HG03097 (cell line): ENCODE data around the gene SHISA9.

Source experiments
- ATAC-seq: cut with Tn5 transposase; IDR thresholded peaks from one replicate; pipeline ENCODE4 v1.9.1; 2021; ENCODE audit not compliant: unreplicated experiment, low FRiP score

SHISA9 gene

DNA sequence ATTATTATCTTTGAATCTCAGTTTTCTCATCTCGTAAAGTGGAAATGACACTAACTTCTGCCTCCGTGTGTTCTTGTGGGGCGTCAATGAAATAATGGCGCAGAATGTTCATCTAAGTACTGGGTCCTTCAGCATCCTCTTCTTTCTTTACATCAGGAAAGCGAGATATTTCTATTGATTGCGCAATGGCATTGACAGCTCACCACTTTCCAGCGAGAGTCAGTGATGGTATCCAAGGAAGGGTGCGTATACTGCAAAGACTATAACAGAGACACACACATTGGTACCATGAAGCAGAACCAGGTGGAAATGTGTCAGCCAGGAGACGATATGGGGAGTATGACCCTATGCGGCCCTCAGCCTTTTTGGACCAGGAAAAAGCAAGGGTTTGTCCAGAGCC lies 162.1 kb downstream of the SHISA9 start:
- no peak for ATAC-seq

DNA sequence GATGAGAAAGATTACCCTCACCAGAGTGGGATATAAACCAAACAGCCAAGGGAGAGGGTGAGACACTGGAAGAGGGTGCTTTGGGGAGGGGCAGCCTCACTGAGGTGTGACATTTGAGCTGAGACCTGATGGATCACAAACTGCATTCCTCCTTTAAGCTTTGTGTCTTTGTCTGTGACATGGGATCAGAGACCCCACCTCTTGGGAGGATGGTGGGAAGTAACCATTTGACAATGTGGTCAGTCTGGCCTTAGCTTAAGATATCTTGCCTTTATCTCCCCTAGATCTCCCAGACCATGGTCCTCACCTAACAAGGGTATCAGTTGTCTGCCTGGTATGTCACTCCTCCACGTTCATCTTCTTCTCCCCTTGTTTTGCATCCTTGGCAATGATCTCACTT lies 163.4 kb downstream of the SHISA9 start:
- no peak for ATAC-seq

DNA sequence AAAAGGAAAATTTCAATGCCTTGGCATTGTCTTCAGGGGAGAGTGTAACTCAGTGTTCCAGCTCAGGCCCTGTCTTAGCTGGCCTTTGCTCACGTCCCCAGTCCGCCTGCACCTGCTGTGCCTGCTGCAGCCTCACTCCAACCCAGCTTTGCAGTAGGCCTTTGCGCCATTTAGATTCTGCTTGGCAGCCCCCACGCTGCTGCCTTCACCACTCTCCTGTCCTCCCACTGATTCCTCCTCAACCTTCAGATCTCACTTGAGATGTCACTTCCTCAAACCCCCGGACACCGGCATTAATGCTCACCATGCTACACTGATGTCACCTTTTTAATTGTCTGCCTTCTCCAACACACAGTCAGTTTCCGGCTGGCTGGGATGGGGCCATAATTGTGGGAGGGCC lies 166.2 kb downstream of the SHISA9 start:
- no peak for ATAC-seq

- ATAC-seq, result no peak
Observed at GRCh38 chr16:13068912-13069583, 167.7 kb downstream of the SHISA9 start.

DNA sequence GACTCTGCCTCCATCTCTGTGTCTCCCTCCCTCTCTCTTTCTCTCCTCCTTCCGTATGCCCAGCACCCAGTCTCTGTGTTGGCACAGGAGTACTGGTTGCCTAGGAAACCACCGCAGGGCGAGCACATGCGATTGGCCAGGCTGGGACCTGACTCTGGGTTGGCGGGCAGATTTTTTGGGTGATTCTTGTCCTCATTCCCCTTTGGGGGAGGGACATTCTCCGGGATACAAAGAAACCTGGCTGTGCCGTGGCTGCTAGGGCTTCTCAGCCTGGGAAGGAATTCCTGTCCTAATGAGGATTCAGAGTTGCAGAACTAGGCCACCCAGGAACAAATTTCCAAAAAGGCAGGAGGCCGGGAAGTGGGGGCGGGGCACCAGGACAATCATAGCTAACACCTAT lies 168.9 kb downstream of the SHISA9 start:
- ATAC-seq, result no peak

DNA sequence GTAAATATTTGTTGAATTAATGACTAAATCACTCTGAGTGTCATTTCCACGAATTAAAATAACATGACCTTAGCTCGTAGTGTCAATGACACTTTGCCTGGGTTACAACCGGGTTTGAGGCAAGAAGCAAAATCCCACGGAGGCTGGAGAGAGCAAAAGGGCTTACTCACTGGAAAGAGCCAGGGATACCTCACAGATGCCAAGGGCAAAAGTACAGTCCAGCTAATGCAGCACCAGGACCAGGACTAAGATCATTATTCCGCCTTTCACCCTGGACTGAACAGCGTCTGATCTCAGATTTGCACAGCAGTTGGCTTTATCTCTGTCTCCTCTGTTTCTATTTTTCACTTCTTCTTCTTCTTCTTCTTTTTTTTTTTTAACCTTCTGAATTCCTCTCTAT lies 175.5 kb downstream of the SHISA9 start:
- ATAC-seq, result no peak

DNA sequence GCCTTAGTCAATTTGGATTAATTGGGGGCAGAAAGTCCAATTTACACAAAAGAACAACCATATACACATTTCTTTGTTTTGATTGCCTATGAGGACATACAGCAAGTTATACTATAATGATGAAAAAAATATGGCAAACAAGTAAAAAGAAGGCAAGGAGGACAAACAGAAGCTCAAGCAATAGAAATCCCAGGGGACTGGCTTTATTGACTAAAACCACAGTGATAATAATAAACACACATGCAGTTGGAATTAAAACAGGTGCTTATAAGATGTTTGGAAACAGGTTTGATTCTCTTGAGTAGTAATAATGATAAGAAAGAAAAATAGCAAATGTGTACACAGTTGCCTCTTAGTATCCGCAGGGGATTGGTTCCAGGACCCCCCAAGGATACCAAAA lies 176.4 kb downstream of the SHISA9 start:
- ATAC-seq, result no peak

GRCh38 chr16:13080531-13080930 lies 179.1 kb downstream of the SHISA9 start:
- ATAC-seq, result no peak

DNA sequence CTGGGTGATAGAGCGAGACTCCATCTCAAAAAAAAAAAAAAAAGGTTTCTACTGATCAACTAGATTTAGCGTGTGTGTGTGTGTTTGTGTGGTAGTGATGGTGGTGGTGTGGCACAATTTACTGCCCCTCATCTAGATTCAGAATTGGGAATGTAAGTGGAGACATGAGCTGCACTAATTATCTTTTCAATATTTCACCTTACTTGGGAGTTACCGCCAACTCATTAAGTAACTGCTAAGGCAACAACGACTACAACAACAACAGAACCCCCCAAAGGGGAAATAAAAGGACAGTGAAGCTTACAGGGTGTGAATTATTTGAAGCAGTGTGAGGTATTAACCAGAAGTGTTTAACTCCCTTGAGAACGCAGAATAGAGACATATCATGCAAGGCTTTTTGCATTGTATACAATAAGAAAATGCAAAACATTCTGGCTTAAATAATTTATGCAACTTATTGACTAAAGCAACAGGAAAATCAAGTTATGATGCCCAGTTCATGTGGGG lies 180.5 kb downstream of the SHISA9 start:
- no peak for ATAC-seq

GRCh38 chr16:13083681-13084080 lies 182.3 kb downstream of the SHISA9 start:
- no peak for ATAC-seq

- ATAC-seq, result no peak
Observed at GRCh38 chr16:13084331-13084730, 182.9 kb downstream of the SHISA9 start.

DNA sequence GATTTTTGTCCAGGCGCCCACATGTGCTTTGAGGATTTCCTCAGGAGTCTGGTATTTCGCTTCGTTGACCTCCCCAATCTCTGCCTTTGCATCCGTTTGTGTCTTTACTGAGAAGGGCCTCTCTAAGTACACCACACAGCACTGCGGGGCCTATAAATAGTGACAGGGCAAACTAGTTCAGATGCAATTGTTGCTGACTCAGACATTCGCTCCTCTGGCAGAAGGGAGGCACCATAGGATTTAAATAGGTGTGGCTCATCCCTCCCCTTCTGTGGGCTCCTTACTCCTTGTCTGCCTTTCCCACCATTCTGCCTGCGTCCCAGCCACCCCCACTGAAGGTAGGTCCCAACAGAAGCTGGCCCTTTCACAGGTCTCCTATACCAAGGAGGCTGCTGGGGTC lies 192.3 kb downstream of the SHISA9 start:
- no peak for ATAC-seq

DNA sequence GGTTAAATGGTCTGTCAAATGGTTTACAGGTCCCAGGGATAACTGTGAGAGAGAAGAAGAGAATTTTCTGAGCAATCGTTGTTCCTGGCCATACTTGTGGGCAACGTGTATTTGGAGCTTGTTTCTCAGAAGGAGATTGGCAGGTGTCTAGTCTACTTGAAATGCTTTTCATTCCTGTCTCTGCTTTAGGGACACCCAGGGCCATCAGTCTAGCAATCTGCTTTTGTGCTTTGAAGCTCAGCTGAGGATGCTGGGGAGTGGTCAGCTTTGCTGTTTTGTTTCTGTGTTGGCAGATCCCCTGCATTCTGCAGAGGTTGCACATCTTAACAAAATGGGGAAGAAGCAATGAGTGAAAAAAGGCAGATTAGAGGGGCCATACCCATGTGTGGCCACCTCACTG lies 193.7 kb downstream of the SHISA9 start:
- ATAC-seq, result no peak

GRCh38 chr16:13098536-13098935 lies 197.1 kb downstream of the SHISA9 start:
- no peak for ATAC-seq

DNA sequence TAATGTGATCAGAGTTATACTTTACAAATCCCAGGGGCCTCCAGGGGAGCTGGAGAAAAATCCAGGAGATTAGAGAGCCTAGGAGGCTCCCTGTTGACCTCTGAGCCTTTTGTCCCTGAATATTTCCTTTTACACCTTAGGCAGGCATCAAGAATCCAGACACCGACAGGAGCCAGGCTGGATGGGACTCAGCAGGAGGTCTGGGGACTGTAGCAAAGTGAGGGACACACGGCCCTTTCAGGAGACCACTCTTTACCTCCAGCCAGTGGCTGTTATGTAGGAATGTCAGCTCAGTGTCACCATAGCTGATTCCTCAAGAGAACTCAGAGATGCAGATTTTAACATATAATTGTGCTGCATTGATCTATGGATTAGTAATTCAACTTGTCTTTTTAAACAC lies 198.4 kb downstream of the SHISA9 start:
- no peak for ATAC-seq

DNA sequence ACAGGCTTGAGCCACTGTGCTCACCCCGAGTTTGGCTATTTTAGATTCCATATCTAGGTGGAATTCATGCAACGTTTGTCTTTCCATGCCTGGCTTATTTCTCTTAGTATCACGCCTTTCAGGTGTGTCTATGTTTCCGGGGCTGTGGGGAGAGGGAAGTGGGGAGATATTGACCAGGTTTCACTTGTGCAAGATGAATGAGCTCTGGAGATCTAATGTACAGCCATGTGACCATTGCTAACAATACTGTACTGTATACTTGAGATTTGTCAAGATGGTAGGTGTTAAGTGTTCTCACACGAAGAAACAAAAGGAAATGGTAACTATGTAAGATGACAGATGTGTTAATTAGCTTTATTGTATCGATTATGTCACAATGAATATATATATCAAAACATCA lies 199.6 kb downstream of the SHISA9 start:
- ATAC-seq, result no peak

DNA sequence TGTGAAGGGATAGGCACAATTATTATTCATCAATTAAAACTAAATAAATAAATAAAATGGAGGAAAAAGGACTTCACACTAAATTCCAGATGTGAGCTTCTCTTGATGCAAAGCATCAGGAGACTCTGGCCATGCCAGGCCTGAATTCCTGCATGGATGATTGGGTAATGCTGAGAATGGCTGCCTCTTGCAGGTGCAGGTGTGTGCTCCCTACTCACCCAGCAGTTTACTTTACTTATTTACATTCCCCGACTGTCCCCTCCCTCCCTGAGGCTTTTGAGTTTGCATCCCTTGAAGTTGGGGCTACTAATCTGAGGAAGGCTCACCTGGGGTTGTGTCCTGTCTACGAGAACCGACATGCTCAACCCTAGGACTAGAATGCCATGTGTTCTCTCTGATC lies 200.4 kb downstream of the SHISA9 start:
- no peak for ATAC-seq

DNA sequence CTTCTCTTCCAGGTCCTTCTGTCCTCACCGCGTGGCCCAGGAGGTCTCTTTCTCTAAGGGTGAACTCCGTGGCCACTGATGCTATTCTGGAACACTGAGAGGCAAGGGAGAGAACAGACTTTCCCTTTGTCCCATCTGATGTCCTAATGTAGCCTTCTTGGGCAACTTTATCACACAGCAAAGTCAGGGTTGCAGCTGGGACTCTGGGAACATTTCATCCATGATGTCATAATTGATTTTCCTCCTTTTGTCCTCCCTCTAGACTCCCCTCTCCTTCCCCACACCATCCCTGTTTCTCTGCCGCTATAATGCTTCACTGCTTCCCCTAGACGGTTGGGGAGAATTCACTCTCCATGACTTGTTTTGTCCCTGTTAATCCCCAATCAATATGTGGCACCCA lies 201.0 kb downstream of the SHISA9 start:
- no peak for ATAC-seq

GRCh38 chr16:13103831-13104530 lies 202.6 kb downstream of the SHISA9 start:
- no peak for ATAC-seq

DNA sequence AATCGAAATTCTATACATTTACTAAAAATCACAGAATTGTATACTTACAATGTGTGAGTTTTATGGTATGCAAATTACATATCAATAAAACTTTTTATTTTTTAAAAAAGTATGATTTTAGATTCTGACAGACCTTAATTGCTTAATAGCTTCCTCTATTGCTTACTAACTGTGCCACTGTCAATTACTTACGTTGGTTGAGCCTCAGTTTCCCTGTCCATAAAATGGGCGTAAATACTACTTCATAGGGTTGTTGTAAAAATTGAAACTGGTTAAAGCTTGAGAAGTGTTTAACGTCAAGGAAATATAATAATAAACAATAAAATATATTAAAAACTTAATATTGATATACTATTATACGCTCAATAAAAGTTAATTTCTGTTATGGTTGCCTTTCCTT lies 203.4 kb downstream of the SHISA9 start:
- ATAC-seq, result no peak

DNA sequence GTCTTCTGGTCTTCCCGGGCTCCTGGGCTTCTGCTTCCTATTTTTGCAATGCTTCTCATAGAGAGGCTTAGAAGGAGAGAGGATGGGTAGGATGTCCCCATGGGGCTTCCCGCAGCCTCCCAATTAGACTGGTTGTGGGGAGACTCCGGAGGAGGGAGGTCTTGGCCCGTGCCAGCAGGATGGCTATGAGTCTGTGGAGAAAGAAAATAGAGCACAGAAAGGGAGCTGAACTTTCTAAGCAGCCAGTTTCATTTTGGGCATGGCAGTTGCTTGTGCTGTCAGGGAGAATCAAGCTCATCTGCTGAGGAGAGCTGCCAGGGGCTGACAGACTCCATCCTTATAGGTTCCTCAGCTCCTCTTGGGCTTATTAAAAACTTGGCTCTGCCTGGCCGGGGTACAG lies 204.0 kb downstream of the SHISA9 start:
- ATAC-seq, result no peak

DNA sequence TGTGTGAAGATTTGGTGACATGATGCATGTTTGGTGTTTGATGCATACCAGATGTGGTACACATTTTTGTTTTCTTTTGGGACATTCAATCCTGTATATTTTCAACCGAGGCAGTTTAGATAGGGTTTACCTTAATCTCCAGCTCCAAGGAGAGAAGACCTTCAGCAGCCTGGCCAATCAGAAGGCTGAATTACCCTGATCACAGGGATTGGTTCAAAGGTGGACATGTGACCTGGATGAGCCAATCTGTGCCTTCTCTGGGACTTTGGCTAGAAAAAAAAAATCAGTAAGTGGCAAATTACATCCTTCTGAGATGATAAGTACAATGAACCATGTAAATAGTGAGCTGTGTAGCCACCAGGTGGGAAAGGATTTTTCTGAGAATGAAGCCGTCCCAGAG lies 205.1 kb downstream of the SHISA9 start:
- ATAC-seq, result no peak
